AG04450 (cell line): ENCODE data around the gene ARHGAP15. TPM values are rescaled to one million over a fixed set of nuclear protein-coding genes. Genes with fewer than 3 reads are reported as not detected.

Source experiments
- CTCF ChIA-PET: fragments of 300-600, 350-600 bp; formaldehyde crosslinking; extraction: SDS; loops from one replicate; lab custom pipeline; 2022; ENCODE audit warnings: antibody characterized with exemption, inconsistent platforms; lab: Charles Lee
- POLR2A ChIA-PET: fragments of 350-600 bp; formaldehyde crosslinking; extraction: SDS; loops from one replicate; lab custom pipeline; 2021; ENCODE audit warnings: antibody characterized with exemption, inconsistent platforms; lab: Yijun Ruan, JAX
- DNase-seq: peaks from one replicate; pipeline ENCODE4 v3.0.0-alpha.2; 2011; ENCODE audit warnings: low read depth, low spot score
- H3K27ac ChIP-seq: one replicate; pipeline ENCODE4 v1.5.1; 2012; ENCODE audit warnings: low read depth, low read length, control low read depth
- H3K27me3 ChIP-seq: one replicate; pipeline ENCODE4 v1.6.0; 2012; ENCODE audit warnings: low read length; ENCODE audit not compliant: control insufficient read depth, insufficient read depth
- H3K4me3 ChIP-seq: 2 replicates; pipeline ENCODE4 v1.5.1; 2011; ENCODE audit warnings: mild to moderate bottlenecking, low read depth, low read length, control low read depth
- H3K9me3 ChIP-seq: 2 replicates; pipeline ENCODE4 v1.5.1; 2012; ENCODE audit warnings: low read length; ENCODE audit not compliant: control insufficient read depth, insufficient read depth
- CTCF ChIP-seq: IDR thresholded peaks from 2 replicates; pipeline ENCODE4 v1.5.1; 2011; ENCODE audit warnings: low read depth, low read length, control low read depth, inconsistent platforms
- polyA plus RNA-seq: library from polyadenylated mRNA; depleted of rRNA; stranded (reverse); fragments of >200 nt; gene quantifications from 2 replicates; pipeline ENCODE4 v1.2.3, GENCODE V29; 2011

The ARHGAP15 gene
- polyA plus RNA-seq, 1 experiment = not detected

- no peak overlapping the region for H3K4me3 ChIP-seq
- ChIA-PET POLR2A (no interaction called here), CTCF (interaction anchor here (0.6 to 4.2 kb wide), 7 partner anchors 10 to 1064 kb away, joined by 3 to 43 read pairs (median 6); no protein-coding TSS in a partner anchor)
- no peak overlapping the region for H3K27ac ChIP-seq
- no peaks in the 10 kb centered on the region for H3K27me3 ChIP-seq
- no peak for TF ChIP-seq CTCF
- H3K9me3 ChIP-seq = no peaks in the 10 kb centered on the region
- DNase-seq = no peak
Measured at GRCh38 chr2:143223556-143223955, 94.3 kb downstream of the ARHGAP15 start.

DNA sequence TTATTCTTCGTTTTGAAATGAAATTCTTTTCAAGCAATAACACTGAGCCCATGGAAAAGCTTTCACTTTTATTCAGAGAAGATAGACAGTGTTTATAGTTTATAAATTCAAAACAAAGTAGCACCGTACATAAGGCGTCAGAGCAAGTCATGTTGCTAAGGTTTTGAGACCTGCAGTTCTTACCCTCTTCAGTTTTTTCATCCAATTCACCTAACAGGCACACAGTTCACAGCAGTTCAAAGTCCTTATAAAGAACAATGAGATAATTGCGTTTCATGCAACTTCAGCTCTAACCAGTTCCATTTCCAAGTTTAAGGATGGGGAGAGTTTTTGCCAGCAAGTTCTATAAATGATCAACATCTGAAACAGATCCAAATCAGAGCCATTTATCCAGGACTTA, 96.7 kb downstream of the ARHGAP15 start:
- ChIA-PET CTCF (no interaction called here), POLR2A (no interaction called here)

GRCh38 chr2:143226714-143227541, 97.7 kb downstream of the ARHGAP15 start:
- Histone ChIP-seq H3K27ac (no peak overlapping the region), H3K4me3 (no peak overlapping the region), H3K9me3 (no peaks in the 10 kb centered on the region), H3K27me3 (no peaks in the 10 kb centered on the region)
- ChIA-PET POLR2A (no interaction called here), CTCF (interaction anchor here (1.2 kb wide), 1 partner anchor 192 kb away, joined by 3 read pairs; no protein-coding TSS in a partner anchor)
- DNase-seq = no peak
- no peak for TF ChIP-seq CTCF

More for the DNA sequence above, 96.7 kb downstream of the ARHGAP15 start:
- TF ChIP-seq CTCF = no peak
- DNase-seq = no peak
- Histone ChIP-seq H3K9me3 (no peaks in the 10 kb centered on the region), H3K27me3 (no peaks in the 10 kb centered on the region), H3K4me3 (no peak overlapping the region), H3K27ac (no peak overlapping the region)

- no peak for DNase-seq
- Histone ChIP-seq H3K27ac (no peak overlapping the region), H3K9me3 (no peaks in the 10 kb centered on the region), H3K27me3 (no peaks in the 10 kb centered on the region), H3K4me3 (no peak overlapping the region)
- ChIA-PET POLR2A (no interaction called here), CTCF (interaction anchor here (1.1 to 1.2 kb wide), 2 partner anchors 30 to 118 kb away, joined by 3 to 4 read pairs; no protein-coding TSS in a partner anchor)
- TF ChIP-seq CTCF = no peak
Measured at GRCh38 chr2:143229411-143229810, 100.2 kb downstream of the ARHGAP15 start.

DNA sequence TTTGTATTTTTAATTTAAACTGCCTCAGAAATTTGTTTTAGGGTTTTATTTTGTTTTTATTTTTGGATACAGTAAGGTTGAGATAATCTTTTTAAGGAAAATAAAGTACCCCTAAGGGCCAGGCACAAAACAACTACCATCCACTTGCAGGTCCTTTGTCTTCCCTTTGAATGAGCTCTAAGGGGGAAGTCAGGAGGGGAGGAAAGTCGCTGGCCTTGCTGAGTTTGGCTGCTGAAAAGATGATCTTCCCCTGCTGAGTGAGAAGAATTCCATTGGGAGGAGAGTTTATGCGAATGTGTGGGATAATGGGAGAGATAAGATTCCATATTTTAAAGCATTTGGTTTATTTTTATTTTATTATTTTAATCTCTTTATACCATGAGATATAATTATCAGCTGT, 100.7 kb downstream of the ARHGAP15 start:
- Histone ChIP-seq H3K27me3 (no peaks in the 10 kb centered on the region), H3K27ac (no peak overlapping the region), H3K9me3 (no peaks in the 10 kb centered on the region), H3K4me3 (no peak overlapping the region)
- no peak for TF ChIP-seq CTCF
- ChIA-PET POLR2A (no interaction called here), CTCF (no interaction called here)
- DNase-seq = no peak
